RWPE2 (cell line): ENCODE data around the gene CRTC1.
"Not testable (repeated sequence)": the region's sequence is repeated elsewhere in the genome, so short reads cannot be mapped to it uniquely, and the experiment has no call there.

ENCODE experiments used
- ATAC-seq: fragments of 200-7000 bp; cut with Tn5 transposase; 3 replicates; pipeline ENCODE4 v1.9.1; 2021; ENCODE audit warnings: low read depth
- DNase-seq: peaks from one replicate; pipeline ENCODE4 v3.0.0-alpha.2; 2020; ENCODE audit warnings: low spot score
- H3K27ac ChIP-seq: fragments of 450-650 bp; 2 replicates; pipeline ENCODE4 v1.5.1; 2017; ENCODE audit warnings: mild to moderate bottlenecking; ENCODE audit not compliant: poor library complexity, severe bottlenecking
- H3K27me3 ChIP-seq: fragments of 250-450 bp; sonication (Bioruptor Pico); 2 replicates; pipeline ENCODE4 v1.5.1; 2021; ENCODE audit warnings: mild to moderate bottlenecking, moderate library complexity; ENCODE audit not compliant: insufficient read depth, poor library complexity, severe bottlenecking
- H3K36me3 ChIP-seq: fragments of 250-450 bp; sonication (Bioruptor Pico); 2 replicates; pipeline ENCODE4 v1.5.1; 2020; ENCODE audit warnings: low read depth, mild to moderate bottlenecking, moderate library complexity
- H3K4me1 ChIP-seq: fragments of 250-450 bp; sonication (Bioruptor Pico); 2 replicates; pipeline ENCODE4 v1.5.1; 2021; ENCODE audit warnings: mild to moderate bottlenecking, moderate library complexity; ENCODE audit not compliant: insufficient read depth, poor library complexity, severe bottlenecking
- H3K4me3 ChIP-seq: fragments of 250-450 bp; sonication (Bioruptor Pico); 2 replicates; pipeline ENCODE4 v1.5.1; 2021; ENCODE audit warnings: mild to moderate bottlenecking, moderate library complexity; ENCODE audit not compliant: severe bottlenecking
- H3K9me3 ChIP-seq: fragments of 250-450 bp; sonication (Bioruptor Pico); 2 replicates; pipeline ENCODE4 v1.5.1; 2021; ENCODE audit warnings: mild to moderate bottlenecking, moderate library complexity; ENCODE audit not compliant: severe bottlenecking
- TF ChIP-seq, protein P1 (sequence below): fragments of 450-650 bp; IDR thresholded peaks from one replicate; pipeline ENCODE4 v1.5.1; 2017; ENCODE audit warnings: mild to moderate bottlenecking, moderate library complexity; ENCODE audit not compliant: poor library complexity, severe bottlenecking

CRTC1 gene

DNA sequence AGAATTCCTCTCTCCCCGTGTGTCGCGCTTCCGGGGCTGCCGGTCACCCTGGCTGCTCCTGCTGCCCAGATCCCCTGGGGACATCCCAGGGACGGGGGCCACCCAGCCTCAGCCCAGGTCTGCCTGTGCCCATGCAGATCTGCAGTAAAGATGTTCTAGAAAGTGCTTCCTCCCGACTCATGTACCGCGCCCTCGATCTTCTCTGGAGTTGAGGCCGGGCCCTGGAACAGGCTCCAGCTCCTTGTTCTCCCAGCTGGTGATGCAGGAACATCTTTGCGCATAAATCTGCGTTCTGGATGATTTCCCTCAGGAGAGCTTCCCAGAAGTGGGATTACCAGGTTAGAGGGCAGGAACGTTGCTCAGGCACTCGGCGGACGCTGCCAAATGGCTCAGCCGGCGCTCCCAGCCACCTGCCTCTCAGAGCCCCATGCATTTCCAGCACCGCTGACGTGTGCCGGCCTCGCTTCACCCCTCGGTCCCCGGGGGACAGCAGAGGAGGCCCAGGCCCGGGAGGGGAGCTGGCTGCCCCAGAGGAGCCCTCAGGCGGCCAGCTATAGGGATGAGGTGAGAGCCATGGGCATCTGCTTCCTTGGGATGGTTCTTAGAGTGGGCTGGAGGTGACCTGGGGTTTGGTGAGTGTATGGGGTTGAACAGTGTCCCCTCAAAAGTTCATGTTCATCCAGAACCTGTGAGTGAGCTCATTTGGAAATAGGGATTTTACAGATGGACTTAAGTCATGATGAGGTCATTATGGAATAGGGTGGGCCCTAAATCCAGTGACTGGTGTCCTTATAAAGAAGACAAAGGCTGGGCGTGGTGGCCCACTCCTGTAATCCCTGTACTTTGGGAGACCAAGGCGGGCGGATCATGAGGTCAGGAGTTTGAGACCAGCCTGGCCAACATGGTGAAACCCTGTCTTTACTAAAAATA is 42.6 kb downstream of the CRTC1 start:
- no peaks in the 10 kb centered on the region for H3K4me1 ChIP-seq
- H3K27me3 ChIP-seq: no peaks in the 10 kb centered on the region
- no peak for DNase-seq
- no peak overlapping the region for H3K27ac ChIP-seq
- H3K36me3 ChIP-seq: no peaks in the 10 kb centered on the region
- no peaks in the 10 kb centered on the region for H3K9me3 ChIP-seq
- no peak for ATAC-seq
- H3K4me3 ChIP-seq: no peak overlapping the region
- TF ChIP-seq, protein P1, sequence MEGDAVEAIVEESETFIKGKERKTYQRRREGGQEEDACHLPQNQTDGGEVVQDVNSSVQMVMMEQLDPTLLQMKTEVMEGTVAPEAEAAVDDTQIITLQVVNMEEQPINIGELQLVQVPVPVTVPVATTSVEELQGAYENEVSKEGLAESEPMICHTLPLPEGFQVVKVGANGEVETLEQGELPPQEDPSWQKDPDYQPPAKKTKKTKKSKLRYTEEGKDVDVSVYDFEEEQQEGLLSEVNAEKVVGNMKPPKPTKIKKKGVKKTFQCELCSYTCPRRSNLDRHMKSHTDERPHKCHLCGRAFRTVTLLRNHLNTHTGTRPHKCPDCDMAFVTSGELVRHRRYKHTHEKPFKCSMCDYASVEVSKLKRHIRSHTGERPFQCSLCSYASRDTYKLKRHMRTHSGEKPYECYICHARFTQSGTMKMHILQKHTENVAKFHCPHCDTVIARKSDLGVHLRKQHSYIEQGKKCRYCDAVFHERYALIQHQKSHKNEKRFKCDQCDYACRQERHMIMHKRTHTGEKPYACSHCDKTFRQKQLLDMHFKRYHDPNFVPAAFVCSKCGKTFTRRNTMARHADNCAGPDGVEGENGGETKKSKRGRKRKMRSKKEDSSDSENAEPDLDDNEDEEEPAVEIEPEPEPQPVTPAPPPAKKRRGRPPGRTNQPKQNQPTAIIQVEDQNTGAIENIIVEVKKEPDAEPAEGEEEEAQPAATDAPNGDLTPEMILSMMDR: no peak

DNA sequence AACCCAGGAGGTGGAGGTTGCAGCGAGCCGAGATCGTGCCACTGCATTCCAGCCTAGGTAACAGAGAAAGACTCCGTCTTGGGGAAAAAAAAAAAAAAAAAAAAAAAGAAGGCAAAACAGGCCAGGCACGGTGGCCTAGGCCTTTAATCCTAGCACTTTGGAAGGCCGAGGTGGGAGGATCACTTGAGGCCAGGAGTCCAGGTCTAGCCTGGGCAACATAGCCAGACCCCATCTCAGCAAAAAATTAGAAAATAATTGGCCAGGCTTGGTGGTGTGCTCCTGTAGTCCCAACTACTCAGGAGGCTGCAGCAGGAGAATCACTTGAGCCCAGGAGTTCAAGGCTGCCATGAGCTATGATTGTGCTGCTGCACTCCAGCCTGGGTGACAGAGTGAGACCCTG is 43.4 kb downstream of the CRTC1 start:
- TF ChIP-seq, protein P1: no peak
- Histone ChIP-seq H3K4me1 (no peaks in the 10 kb centered on the region), H3K36me3 (no peaks in the 10 kb centered on the region), H3K27ac (no peak overlapping the region), H3K27me3 (no peaks in the 10 kb centered on the region), H3K9me3 (no peaks in the 10 kb centered on the region), H3K4me3 (no peak overlapping the region)
- no peak for ATAC-seq
- DNase-seq: no peak

DNA sequence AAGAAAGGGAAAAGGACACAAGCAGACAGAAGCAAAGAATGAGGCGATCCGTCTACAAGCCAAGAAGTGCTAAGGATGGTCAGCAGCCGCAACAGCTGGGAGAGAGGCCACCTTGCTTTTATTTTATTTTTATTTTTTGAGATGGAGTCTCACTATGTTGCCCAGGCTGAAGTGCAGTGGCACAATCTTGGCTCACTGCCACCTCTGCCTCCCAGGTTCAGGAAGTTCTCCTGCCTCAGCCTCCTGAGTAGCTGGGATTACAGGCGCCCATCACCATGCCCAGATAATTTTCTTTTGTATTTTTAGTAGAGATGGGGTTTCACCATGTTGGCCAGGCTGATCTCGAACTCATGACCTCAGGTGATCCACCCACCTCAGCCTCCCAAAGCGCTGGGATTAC is 44.1 kb downstream of the CRTC1 start:
- not testable (repeated sequence) for H3K36me3 ChIP-seq, H3K4me3 ChIP-seq, DNase-seq, H3K9me3 ChIP-seq, H3K27ac ChIP-seq, ATAC-seq, H3K4me1 ChIP-seq, H3K27me3 ChIP-seq

DNA sequence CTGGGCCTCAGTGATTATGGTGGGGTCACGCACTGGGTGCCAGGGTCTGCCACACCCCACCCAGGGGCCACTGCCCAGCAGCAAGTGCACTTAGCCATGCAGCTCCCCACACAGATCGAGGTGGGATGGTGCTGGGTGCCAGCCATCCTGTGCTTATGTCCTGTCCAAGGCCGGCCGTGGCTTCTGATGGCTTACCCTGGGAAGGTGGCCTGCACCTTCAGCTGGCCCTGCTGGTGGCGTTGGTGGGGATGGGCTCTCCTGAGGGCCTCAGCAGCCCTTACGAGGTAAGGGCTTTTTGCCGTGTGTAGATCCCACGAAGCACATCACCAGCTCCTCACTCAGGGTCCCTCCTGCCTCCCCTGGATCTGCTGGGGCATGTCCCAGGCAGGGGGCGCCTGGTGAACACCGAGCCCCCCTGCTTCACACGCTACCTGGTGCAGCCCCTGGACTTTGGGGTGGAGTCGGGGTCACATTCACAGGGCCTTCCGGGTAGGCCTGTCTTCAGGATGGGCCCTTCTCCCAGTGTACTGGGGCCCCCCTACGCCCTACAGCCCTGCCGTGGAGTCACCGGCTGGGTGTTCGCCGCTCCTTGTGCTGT is 46.6 kb downstream of the CRTC1 start:
- ATAC-seq (no peak), DNase-seq (no peak)
- TF ChIP-seq, protein P1: no peak
- Histone ChIP-seq H3K4me3 (no peak overlapping the region), H3K27ac (no peak overlapping the region), H3K27me3 (no peaks in the 10 kb centered on the region), H3K36me3 (no peaks in the 10 kb centered on the region), H3K4me1 (no peaks in the 10 kb centered on the region), H3K9me3 (no peaks in the 10 kb centered on the region)

DNA sequence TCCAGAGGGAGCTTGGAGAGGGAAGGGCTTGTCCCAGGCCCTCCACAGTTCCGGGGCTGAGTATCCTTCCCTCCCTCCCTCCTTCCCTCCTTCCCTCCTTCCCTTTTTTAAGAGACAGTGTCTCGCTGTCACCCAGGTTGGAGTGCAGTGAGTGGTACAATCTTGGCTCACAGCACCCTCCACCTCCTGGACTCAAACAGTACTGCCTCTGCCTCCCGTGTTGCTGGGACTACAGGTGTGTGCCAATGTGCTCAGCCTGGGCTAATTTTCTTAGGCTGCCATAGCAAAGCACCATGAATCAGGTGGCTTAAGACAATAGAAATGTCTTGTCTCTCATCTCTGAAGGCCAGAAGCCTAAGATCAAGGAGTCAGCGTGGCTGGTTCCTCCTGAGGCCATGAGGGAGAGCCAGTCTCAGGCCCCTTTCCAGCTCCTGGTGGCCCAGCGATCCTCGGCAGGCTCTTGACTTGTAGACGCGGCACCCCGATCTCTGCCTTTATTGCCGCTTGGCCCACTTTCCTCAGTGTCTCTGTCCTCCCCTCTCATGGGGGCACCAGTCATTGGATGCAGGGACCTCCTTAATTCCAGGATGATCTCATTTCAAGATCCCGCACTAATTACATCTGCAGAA is 47.5 kb downstream of the CRTC1 start:
- Histone ChIP-seq H3K27me3 (no peaks in the 10 kb centered on the region), H3K4me1 (no peaks in the 10 kb centered on the region), H3K27ac (no peak overlapping the region), H3K36me3 (no peaks in the 10 kb centered on the region), H3K4me3 (no peak overlapping the region), H3K9me3 (no peaks in the 10 kb centered on the region)
- ATAC-seq (peak; percentile 38; the same call in 1 of the 3 replicates), DNase-seq (no peak)
- TF ChIP-seq, protein P1: no peak
